Stimulated activated CD4-positive, alpha-beta T cell treated with anti-CD3 and anti-CD28 coated beads, Interleukin-15, amount 100 ng/mL, for 48 hours (primary cell): ENCODE results near the gene TEX19.

Source experiments
- DNase-seq, 2 donors: peaks; one replicate each; pipeline ENCODE4 v3.0.0-alpha.2; 2020; ENCODE audit warnings: low read depth in 2 of 2

Gene TEX19

GRCh38 chr17:82321947-82322466 is 37.0 kb upstream of the TEX19 start:
- no peak for DNase-seq

GRCh38 chr17:82322526-82323453 is 36.3 kb upstream of the TEX19 start:
- no peak for DNase-seq

GRCh38 chr17:82323514-82324234 is 35.4 kb upstream of the TEX19 start:
- no peak for DNase-seq

- DNase-seq, result no peak
These were observed 34.3 kb upstream of the TEX19 start for GRCh38 chr17:82324566-82325285.

- no peak for DNase-seq
These were observed 33.5 kb upstream of the TEX19 start for GRCh38 chr17:82325286-82326180.

GRCh38 chr17:82327289-82327688 is 31.8 kb upstream of the TEX19 start:
- no peak for DNase-seq

- no peak for DNase-seq
These were observed 31.3 kb upstream of the TEX19 start for GRCh38 chr17:82327757-82328140.

GRCh38 chr17:82328141-82328993 is 30.7 kb upstream of the TEX19 start:
- no peak for DNase-seq

GRCh38 chr17:82328994-82329507 is 30.0 kb upstream of the TEX19 start:
- no peak for DNase-seq

- no peak for DNase-seq
These were observed 29.2 kb upstream of the TEX19 start for GRCh38 chr17:82329683-82330321.

- no peak for DNase-seq
These were observed 28.5 kb upstream of the TEX19 start for GRCh38 chr17:82330322-82331239.

- no peak for DNase-seq
These were observed 27.6 kb upstream of the TEX19 start for GRCh38 chr17:82331345-82331939.

GRCh38 chr17:82332669-82333278 is 26.3 kb upstream of the TEX19 start:
- DNase-seq, result no peak

- DNase-seq, result no peak
These were observed 25.5 kb upstream of the TEX19 start, which contains the start of gene SECTM1 for GRCh38 chr17:82333279-82334171. Gene SECTM1, minus strand, starts transcription at chr17:82333766. Its CDS starts 6,526 bp downstream, at chr17:82327240.

- no peak for DNase-seq
These were observed 24.8 kb upstream of the TEX19 start for GRCh38 chr17:82334204-82334621.
